Mammary epithelial cell (primary cell): ENCODE measurements around the gene NID1.

Experiments used
- CTCF ChIP-seq, 2 donors: IDR thresholded peaks in 1 of 2; conservative IDR thresholded peaks in 1 of 2; 2 replicates each; pipeline ENCODE4 v1.5.1; 2011 to 2012; ENCODE audit warnings: inconsistent platforms in 2 of 2, low read length in 2 of 2, mild to moderate bottlenecking in 2 of 2, control low read depth in 1 of 2, low read depth in 1 of 2; ENCODE audit not compliant: insufficient read depth in 1 of 2; ENCODE audit errors: extremely low read depth in 1 of 2
- EZH2 ChIP-seq: IDR thresholded peaks from 2 replicates; pipeline ENCODE4 v1.6.1; 2012; ENCODE audit warnings: low read length, inconsistent platforms, borderline replicate concordance

- TF ChIP-seq CTCF (conservative IDR thresholded peaks at IDR 0.05 in 1 of 2, IDR thresholded peaks at IDR 0.05 in 1 of 2; ENCODE audit: extremely low read depth in 1 of 2, insufficient read depth in 1 of 2, low read depth in 1 of 2, low read length in 2 of 2) (no peak), EZH2 (no peak)
These were observed 116.0 kb downstream of the NID1 start for GRCh38 chr1:235948774-235949427.
